Upper lobe of left lung (tissue), 6 donors: ENCODE results near the gene DCTN4. TPM values are rescaled to one million over a fixed set of nuclear protein-coding genes. Genes with fewer than 3 reads are reported as not detected.

Source experiments
- ATAC-seq, 2 donors: fragments of 200-7000 bp; cut with Tn5 transposase; one replicate each; pipeline ENCODE4 v1.9.1; 2022; ENCODE audit warnings: mild to moderate bottlenecking in 2 of 2, moderate library complexity in 2 of 2; ENCODE audit not compliant: low FRiP score in 2 of 2
- DNase-seq, 2 donors: peaks; one replicate each; pipeline ENCODE4 v3.0.0-alpha.2; 2019 to 2020
- H3K27ac ChIP-seq, 4 donors: fragments of 200-600 bp; sonication (generic); one replicate each; pipeline ENCODE4 v1.5.1; 2016 to 2019
- H3K27me3 ChIP-seq, 4 donors: fragments of 200-600 bp; sonication (generic); one replicate each; pipeline ENCODE4 v1.5.1; 2017 to 2019
- H3K36me3 ChIP-seq, 4 donors: fragments of 200-600 bp; sonication (generic); one replicate each; pipeline ENCODE4 v1.5.1; 2016 to 2019
- H3K4me1 ChIP-seq, 4 donors: fragments of 200-600 bp; sonication (generic); one replicate each; pipeline ENCODE4 v1.5.1; 2018 to 2019
- H3K4me3 ChIP-seq, 4 donors: fragments of 200-600 bp; sonication (generic); one replicate each; pipeline ENCODE4 v1.5.1; 2017 to 2019; ENCODE audit warnings: mild to moderate bottlenecking in 2 of 4, moderate library complexity in 1 of 4
- H3K9me3 ChIP-seq, 4 donors: fragments of 200-600 bp; sonication (generic); one replicate each; pipeline ENCODE4 v1.5.1; 2018 to 2019
- CTCF ChIP-seq, 6 experiments: fragments of 450-650 bp in 4 of 6; fragments of 200-600 bp in 2 of 6; sonication (generic) in 2 of 6; IDR thresholded peaks; one replicate each; pipeline ENCODE4 v1.5.1; 2016 to 2019; ENCODE audit warnings: antibody characterized with exemption in 6 of 6
- EP300 ChIP-seq, 4 donors: sonication (generic); formaldehyde crosslinking; IDR thresholded peaks; one replicate each; pipeline ENCODE4 v1.5.1; 2017; ENCODE audit warnings: antibody characterized with exemption in 4 of 4, control low read depth in 2 of 4
- POLR2A ChIP-seq, 4 donors: fragments of 450-650 bp; IDR thresholded peaks; one replicate each; pipeline ENCODE4 v1.5.1; 2016 to 2017; ENCODE audit warnings: antibody characterized with exemption in 4 of 4, mild to moderate bottlenecking in 2 of 4
- POLR2AphosphoS5 ChIP-seq, 2 donors: sonication (generic); formaldehyde crosslinking; IDR thresholded peaks; one replicate each; pipeline ENCODE4 v1.5.1; 2017; ENCODE audit warnings: antibody characterized with exemption in 2 of 2
- WGBS, 2 donors: methylation state at CpG; one replicate each; pipeline ENCODE4 v1.1.5; 2017 to 2018; 5-methylcytosine and 5-hydroxymethylcytosine counted together
- total RNA-seq, 6 donors: library from RNA; depleted of rRNA in 4 of 6; stranded (reverse); fragments of >200 nt in 4 of 6; gene quantifications; one replicate each; pipeline versions ENCODE4 v1.1.0 to v1.2.1, GENCODE V29; 2016 to 2021
- donor health status: DM: no; HTN: no; CAD: no; lungs with moderate emphysema.
- donor health status: DM: no; HTN: yes; CAD: no; lungs with severe emphysema.

The DCTN4 gene
- total RNA-seq, 6 donors from 2014 or later = 37.8 to 111 (median 71.4) TPM

DNA sequence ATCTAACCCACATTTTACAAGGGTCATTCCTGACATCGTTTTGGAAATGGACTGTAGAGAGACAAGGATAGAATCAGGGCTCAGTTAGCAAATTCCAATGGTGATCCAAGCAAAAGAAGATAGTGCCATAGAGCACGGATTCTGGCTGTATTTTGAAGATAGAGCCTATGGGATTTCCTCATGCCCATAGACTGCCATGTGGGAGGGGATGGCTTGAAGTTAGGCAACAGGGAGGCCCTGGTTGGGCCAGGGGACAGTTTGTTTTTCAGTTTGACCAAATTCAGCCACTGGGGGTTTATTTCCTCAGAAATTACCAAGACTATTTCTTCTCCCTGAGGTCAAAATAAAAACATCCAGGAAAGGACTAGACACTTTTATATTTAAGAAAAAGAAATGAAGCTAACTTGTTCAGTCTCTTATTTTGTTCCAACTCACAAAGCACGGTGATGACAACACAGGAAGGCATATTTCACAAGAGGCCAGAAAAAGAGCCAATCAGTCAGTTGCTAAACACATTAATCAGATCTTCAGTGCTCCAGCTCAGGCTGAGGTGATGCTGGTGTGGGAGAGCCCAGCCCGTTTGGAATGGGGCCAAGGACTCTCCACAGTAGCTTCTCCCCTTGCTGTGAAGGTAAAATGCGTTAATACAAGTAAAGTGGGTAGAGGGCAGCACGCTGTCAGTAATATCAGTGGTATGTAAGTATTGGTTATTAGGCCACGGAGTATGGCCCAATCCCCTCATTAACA, 4.4 kb upstream of the DCTN4 start:
- DNase-seq = peak in 1 of 2 donors; percentile 80
- Histone ChIP-seq H3K9me3 (no peaks in the 10 kb centered on the region), H3K4me3 (no peak overlapping the region), H3K27ac (peak overlapping the region; percentile 63 to 79 (median 77)), H3K4me1 (peaks cover 0 to 17% (median 8%) of the 10 kb centered on the region in 4 donors), H3K36me3 (no peaks in the 10 kb centered on the region), H3K27me3 (no peaks in the 10 kb centered on the region)
- TF ChIP-seq POLR2A (IDR thresholded peaks at IDR 0.05) = peak in 1 of 4 donors; percentile 43
- peak; percentile 43 to 45 for TF ChIP-seq POLR2AphosphoS5 (IDR thresholded peaks at IDR 0.05)
- TF ChIP-seq EP300 (IDR thresholded peaks at IDR 0.05) = no peak
- peak in 1 of 2 donors; percentile 21 for ATAC-seq
- 42 to 48% methylated on average over 7 of the region's 7 CpGs for WGBS, 2 donors

- Histone ChIP-seq H3K36me3 (no peaks in the 10 kb centered on the region), H3K4me3 (no peak overlapping the region), H3K27ac (peak overlapping the region; percentile 63 to 79 (median 77)), H3K9me3 (no peaks in the 10 kb centered on the region), H3K27me3 (no peaks in the 10 kb centered on the region), H3K4me1 (peaks cover 7 to 26% (median 16%) of the 10 kb centered on the region in 4 donors)
- WGBS, 2 donors = 72 to 90% methylated on average over 3 to 5 of the region's 5 CpGs
- ATAC-seq (no peak), DNase-seq (no peak)
- TF ChIP-seq POLR2AphosphoS5 (IDR thresholded peaks at IDR 0.05) = no peak
These were observed 3.4 kb upstream of the DCTN4 start for GRCh38 chr5:150762211-150762610.

DNA sequence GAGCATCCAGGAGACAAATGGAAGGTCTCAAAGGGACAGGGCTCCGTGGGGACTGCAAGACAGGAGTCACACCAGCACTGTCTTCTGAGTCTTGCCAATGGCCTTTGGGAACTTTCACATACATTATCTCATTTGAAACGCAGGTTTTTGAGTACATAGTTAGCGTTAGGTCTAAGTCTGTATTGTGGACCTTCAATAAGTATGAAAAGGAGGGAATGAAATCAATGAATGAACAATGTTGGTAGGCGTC, 442 bp upstream of the DCTN4 start:
- ATAC-seq = no peak
- Histone ChIP-seq H3K36me3 (peaks cover 3 to 21% (median 16%) of the 10 kb centered on the region in 4 donors), H3K4me3 (peak overlapping the region; percentile 8 to 80 (median 58)), H3K27ac (peak overlapping the region; percentile 90 to 99 (median 96)), H3K4me1 (peaks cover 20 to 46% (median 40%) of the 10 kb centered on the region in 4 donors), H3K9me3 (no peaks in the 10 kb centered on the region), H3K27me3 (no peaks in the 10 kb centered on the region)
- WGBS, 2 donors = 64 to 83% methylated on average over 4 of the region's 4 CpGs
- DNase-seq = no peak
- TF ChIP-seq POLR2A (IDR thresholded peaks at IDR 0.05) = no peak
- TF ChIP-seq POLR2AphosphoS5 (IDR thresholded peaks at IDR 0.05) = no peak
- TF ChIP-seq CTCF (IDR thresholded peaks at IDR 0.05) = no peak

DNA sequence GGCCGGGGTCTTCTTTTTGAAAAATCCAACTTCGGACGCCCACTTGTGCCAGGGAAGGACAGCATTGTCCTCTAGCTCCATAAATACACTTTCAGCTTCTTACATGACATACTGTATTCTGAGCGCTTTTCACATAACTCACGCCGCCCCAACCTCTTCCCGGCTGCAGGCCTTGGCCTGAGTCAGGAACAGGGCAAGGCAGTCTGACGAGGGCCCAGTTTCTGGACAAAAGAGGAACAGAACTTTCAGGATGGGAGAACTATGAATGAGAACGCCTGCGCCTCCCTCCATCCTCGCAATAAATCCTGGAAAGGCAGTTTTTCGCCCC, 650 bp downstream of the DCTN4 start:
- ATAC-seq (peak; percentile 56 to 57), DNase-seq (no peak)
- H3K27ac ChIP-seq = peak overlapping the region; percentile 90 to 99 (median 96)
- no peaks in the 10 kb centered on the region for H3K9me3 ChIP-seq
- peaks cover 24 to 44% (median 39%) of the 10 kb centered on the region in 4 donors for H3K4me1 ChIP-seq
- H3K36me3 ChIP-seq = peaks cover 3 to 32% (median 23%) of the 10 kb centered on the region in 4 donors
- peak overlapping the region; percentile 50 to 83 (median 74) for H3K4me3 ChIP-seq
- no peak for TF ChIP-seq POLR2A (IDR thresholded peaks at IDR 0.05)
- peak in 1 of 2 donors; percentile 20 for TF ChIP-seq POLR2AphosphoS5 (IDR thresholded peaks at IDR 0.05)
- TF ChIP-seq CTCF (IDR thresholded peaks at IDR 0.05) = no peak
- no peak for TF ChIP-seq EP300 (IDR thresholded peaks at IDR 0.05)
- H3K27me3 ChIP-seq = no peaks in the 10 kb centered on the region
- 5 to 9% methylated on average over 8 to 12 of the region's 12 CpGs for WGBS, 2 donors

GRCh38 chr5:150757087-150757649, 1.6 kb downstream of the DCTN4 start:
- ATAC-seq (no peak), DNase-seq (no peak)
- H3K4me1 ChIP-seq = peaks cover 24 to 43% (median 35%) of the 10 kb centered on the region in 4 donors
- WGBS, 2 donors = 85 to 88% methylated on average over 1 of the region's 1 CpG
- peaks cover 7 to 42% (median 29%) of the 10 kb centered on the region in 4 donors for H3K36me3 ChIP-seq
- TF ChIP-seq POLR2A (IDR thresholded peaks at IDR 0.05) (no peak), CTCF (IDR thresholded peaks at IDR 0.05) (no peak), POLR2AphosphoS5 (IDR thresholded peaks at IDR 0.05) (no peak), EP300 (IDR thresholded peaks at IDR 0.05) (no peak)
- no peaks in the 10 kb centered on the region for H3K27me3 ChIP-seq
- no peaks in the 10 kb centered on the region for H3K9me3 ChIP-seq
- H3K4me3 ChIP-seq = peak overlapping the region in 1 of 4 donors; percentile 80
- peak overlapping the region; percentile 4 to 99 (median 93) for H3K27ac ChIP-seq
